Measurements from ENCODE around the gene CRADD. TPM values are rescaled to one million over a fixed set of nuclear protein-coding genes. Genes with fewer than 3 reads are reported as not detected.
"Not testable (repeated sequence)": the region's sequence is repeated elsewhere in the genome, so short reads cannot be mapped to it uniquely, and the experiment has no call there.

CRADD gene
- total RNA-seq, 1 experiment from 2014 or later: 9.6 TPM

DNA sequence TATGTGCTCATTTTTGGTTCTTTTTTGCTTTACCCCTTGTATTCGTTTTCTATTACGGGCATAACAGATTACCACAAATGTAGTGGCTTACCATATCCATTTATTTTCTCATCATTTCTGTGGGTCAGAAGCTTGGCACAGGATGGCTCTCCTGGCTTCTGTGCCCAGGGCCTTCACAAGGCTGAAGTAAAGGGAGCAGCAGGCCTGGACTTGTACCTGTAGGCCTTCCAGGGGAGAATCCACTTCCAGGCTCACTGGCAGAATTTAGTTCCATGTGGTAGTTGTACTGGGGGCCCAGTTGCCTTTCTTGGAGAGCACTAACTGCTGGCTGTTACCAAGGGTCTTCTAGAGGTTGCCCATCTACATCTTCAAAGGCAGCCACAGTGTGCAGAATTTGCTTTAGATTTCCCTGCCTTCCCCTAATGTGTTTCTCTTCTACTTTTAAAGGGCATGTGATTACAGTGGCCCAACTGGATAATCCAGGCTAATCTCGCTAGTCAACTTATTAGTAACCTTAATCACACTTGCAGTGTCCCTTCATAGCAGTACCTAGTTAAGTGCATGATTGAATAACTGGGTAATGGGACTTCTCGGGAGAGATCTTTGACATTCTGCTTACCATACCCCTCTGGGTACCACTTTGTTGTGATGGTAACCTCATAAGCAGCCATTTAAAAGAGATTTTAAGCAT lies 67.0 kb downstream of the CRADD start:
- Histone ChIP-seq H3K27me3 (ENCODE audit: control insufficient read depth, insufficient read depth, low read length) (no peaks in the 10 kb centered on the region), H3K4me3 (ENCODE audit: insufficient read depth, low read depth, low read length) (no peak overlapping the region)
- DNase-seq: no peak

DNA sequence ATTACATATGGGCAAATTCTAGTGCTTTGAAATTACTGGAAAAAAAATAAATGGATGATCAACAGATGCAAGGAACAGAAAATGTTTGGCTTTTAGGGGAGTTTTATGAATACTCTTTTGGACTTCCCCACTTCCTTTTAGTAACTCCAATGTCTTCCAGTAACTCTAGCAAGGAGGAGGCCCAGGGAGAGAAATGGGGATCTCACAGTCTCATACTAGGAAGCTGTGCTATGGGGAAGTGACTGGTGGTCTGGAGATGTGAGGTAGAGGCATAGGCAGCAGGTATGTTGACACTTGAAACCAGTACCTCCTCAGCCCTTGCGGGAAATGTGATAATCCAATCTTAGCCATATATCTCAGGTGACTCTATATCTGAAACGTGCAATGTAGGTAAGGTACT lies 68.1 kb downstream of the CRADD start:
- H3K4me3 ChIP-seq (ENCODE audit: insufficient read depth, low read depth, low read length): no peak overlapping the region
- no peaks in the 10 kb centered on the region for H3K36me3 ChIP-seq (replicated peaks; ENCODE audit: control insufficient read depth, insufficient read depth, low read length)
- no peak for DNase-seq
- no peaks in the 10 kb centered on the region for H3K27me3 ChIP-seq (ENCODE audit: control insufficient read depth, insufficient read depth, low read length)

More for the DNA sequence above, 67.0 kb downstream of the CRADD start:
- H3K36me3 ChIP-seq (replicated peaks; ENCODE audit: control insufficient read depth, insufficient read depth, low read length): no peaks in the 10 kb centered on the region

DNA sequence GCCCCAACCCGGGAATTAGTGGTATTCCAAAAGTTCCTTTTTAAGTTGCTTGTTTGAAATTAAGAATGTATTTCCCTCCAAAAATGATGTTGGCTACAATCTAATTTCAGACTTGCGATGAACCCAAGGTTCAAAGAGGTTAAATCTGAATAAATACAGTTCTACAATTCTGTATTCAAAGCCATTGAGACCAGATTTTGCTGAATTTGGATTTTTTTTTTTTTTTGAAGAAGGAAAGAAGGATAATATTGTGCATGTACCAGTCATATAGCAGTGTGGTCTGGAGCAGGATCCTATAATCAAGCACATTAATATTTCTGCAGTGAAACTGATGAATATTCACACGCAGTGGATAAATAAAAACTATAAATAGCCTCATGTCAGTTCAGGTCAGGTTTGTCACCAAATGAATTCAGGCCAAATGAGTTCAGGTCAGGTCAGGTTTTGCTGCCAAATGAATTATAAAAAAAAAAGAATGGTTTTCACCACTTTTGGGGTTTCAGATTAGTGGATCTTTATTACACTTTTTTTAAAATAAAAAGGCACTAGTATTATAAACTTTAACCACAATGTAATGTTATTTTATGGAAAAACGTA lies 69.5 kb downstream of the CRADD start:
- Histone ChIP-seq H3K36me3 (replicated peaks; ENCODE audit: control insufficient read depth, insufficient read depth, low read length) (no peaks in the 10 kb centered on the region), H3K27me3 (ENCODE audit: control insufficient read depth, insufficient read depth, low read length) (no peaks in the 10 kb centered on the region), H3K4me3 (ENCODE audit: insufficient read depth, low read depth, low read length) (no peak overlapping the region)
- DNase-seq: no peak

GRCh38 chr12:93748672-93749383 lies 71.7 kb downstream of the CRADD start:
- Histone ChIP-seq H3K27me3 (ENCODE audit: control insufficient read depth, insufficient read depth, low read length) (no peaks in the 10 kb centered on the region), H3K36me3 (replicated peaks; ENCODE audit: control insufficient read depth, insufficient read depth, low read length) (no peaks in the 10 kb centered on the region), H3K4me3 (ENCODE audit: insufficient read depth, low read depth, low read length) (no peak overlapping the region)
- DNase-seq: no peak

GRCh38 chr12:93749515-93749914 lies 72.3 kb downstream of the CRADD start:
- no peak for DNase-seq
- Histone ChIP-seq H3K27me3 (ENCODE audit: control insufficient read depth, insufficient read depth, low read length) (no peaks in the 10 kb centered on the region), H3K4me3 (ENCODE audit: insufficient read depth, low read depth, low read length) (no peak overlapping the region), H3K36me3 (replicated peaks; ENCODE audit: control insufficient read depth, insufficient read depth, low read length) (no peaks in the 10 kb centered on the region)

GRCh38 chr12:93750056-93750455 lies 72.9 kb downstream of the CRADD start:
- Histone ChIP-seq H3K4me3 (ENCODE audit: insufficient read depth, low read depth, low read length) (no peak overlapping the region), H3K36me3 (replicated peaks; ENCODE audit: control insufficient read depth, insufficient read depth, low read length) (no peaks in the 10 kb centered on the region), H3K27me3 (ENCODE audit: control insufficient read depth, insufficient read depth, low read length) (no peaks in the 10 kb centered on the region)
- DNase-seq: no peak

- H3K4me3 ChIP-seq (ENCODE audit: insufficient read depth, low read depth, low read length): no peak overlapping the region
- H3K27me3 ChIP-seq (ENCODE audit: control insufficient read depth, insufficient read depth, low read length): no peaks in the 10 kb centered on the region
- no peak for DNase-seq
- H3K36me3 ChIP-seq (replicated peaks; ENCODE audit: control insufficient read depth, insufficient read depth, low read length): no peaks in the 10 kb centered on the region
Observed at GRCh38 chr12:93751864-93752610, 74.9 kb downstream of the CRADD start.

DNA sequence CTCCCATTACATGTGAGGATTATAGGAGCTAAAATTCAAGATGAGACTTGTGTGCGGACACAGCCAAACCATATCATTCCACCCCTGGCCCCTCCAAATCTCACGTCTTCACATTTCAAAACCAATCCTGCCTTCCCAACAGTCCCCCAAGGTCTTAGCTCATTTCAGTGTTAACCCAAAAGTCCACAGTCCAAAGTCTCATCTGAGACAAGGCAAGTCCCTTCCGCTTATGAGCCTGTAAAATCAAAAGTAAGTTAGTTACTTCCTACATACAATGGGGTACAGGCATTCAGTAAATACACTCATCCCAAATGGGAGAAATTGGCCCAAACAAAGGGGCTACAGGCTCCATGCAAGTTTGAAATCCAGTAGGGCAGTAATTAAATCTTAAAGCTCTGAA lies 76.1 kb downstream of the CRADD start:
- Histone ChIP-seq H3K4me3 (ENCODE audit: insufficient read depth, low read depth, low read length) (no peak overlapping the region), H3K36me3 (replicated peaks; ENCODE audit: control insufficient read depth, insufficient read depth, low read length) (no peaks in the 10 kb centered on the region), H3K27me3 (ENCODE audit: control insufficient read depth, insufficient read depth, low read length) (no peaks in the 10 kb centered on the region)
- DNase-seq: no peak

DNA sequence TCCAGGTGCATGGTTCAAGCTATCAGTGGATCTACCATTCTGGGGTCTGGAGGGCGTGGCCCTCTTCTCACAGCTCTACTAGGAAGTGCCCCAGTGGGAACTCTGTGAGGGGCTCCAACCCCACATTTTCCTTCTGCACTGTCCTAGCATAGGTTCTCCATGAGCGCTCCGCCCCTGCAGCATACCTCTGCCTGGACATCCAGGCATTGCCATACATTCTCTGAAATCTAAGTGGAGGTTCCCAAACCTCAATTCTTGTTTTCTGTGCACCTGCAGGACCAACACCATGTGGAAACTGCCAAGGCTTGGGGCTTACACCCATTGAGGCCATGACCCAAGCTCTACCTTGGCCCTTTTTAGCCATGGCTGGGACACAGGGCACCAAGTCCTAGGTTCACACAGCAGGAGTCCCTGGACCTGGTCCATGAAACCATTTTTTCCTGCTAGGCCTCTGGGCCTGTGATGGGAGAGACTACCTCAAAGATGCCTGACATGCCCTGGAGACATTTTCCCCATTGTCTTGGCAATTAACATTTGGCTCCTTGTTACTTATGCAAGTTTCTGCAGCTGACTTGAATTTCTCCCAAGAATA lies 76.8 kb downstream of the CRADD start:
- Histone ChIP-seq H3K36me3 (replicated peaks; ENCODE audit: control insufficient read depth, insufficient read depth, low read length) (no peaks in the 10 kb centered on the region), H3K27me3 (ENCODE audit: control insufficient read depth, insufficient read depth, low read length) (no peaks in the 10 kb centered on the region), H3K4me3 (ENCODE audit: insufficient read depth, low read depth, low read length) (no peak overlapping the region)
- DNase-seq: no peak

GRCh38 chr12:93754859-93755258 lies 77.7 kb downstream of the CRADD start:
- not testable (repeated sequence) for DNase-seq; H3K4me3 ChIP-seq (ENCODE audit: insufficient read depth, low read depth, low read length); H3K36me3 ChIP-seq (replicated peaks; ENCODE audit: control insufficient read depth, insufficient read depth, low read length); H3K27me3 ChIP-seq (ENCODE audit: control insufficient read depth, insufficient read depth, low read length)

DNA sequence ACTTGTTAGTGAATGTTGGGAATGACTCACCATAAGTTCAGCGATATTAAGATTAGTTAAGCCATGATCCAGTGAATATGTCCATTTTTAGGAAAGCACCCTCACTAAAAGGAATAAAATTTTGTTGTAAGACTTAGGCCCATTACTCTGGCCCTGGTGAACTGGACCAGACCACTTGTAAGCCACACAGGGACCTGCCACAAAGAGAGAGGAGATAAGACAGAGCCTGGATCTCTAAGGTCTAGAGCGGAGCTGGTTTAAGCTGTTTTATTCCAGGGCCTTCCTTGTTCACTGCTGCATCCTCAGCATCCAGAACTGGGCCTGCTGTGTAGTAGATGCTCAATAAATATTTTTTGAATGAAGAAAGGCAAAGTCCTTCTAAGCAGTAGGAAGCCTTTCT lies 79.1 kb downstream of the CRADD start:
- no peak overlapping the region for H3K4me3 ChIP-seq (ENCODE audit: insufficient read depth, low read depth, low read length)
- H3K27me3 ChIP-seq (ENCODE audit: control insufficient read depth, insufficient read depth, low read length): no peaks in the 10 kb centered on the region
- H3K36me3 ChIP-seq (replicated peaks; ENCODE audit: control insufficient read depth, insufficient read depth, low read length): no peaks in the 10 kb centered on the region
- DNase-seq: no peak

DNA sequence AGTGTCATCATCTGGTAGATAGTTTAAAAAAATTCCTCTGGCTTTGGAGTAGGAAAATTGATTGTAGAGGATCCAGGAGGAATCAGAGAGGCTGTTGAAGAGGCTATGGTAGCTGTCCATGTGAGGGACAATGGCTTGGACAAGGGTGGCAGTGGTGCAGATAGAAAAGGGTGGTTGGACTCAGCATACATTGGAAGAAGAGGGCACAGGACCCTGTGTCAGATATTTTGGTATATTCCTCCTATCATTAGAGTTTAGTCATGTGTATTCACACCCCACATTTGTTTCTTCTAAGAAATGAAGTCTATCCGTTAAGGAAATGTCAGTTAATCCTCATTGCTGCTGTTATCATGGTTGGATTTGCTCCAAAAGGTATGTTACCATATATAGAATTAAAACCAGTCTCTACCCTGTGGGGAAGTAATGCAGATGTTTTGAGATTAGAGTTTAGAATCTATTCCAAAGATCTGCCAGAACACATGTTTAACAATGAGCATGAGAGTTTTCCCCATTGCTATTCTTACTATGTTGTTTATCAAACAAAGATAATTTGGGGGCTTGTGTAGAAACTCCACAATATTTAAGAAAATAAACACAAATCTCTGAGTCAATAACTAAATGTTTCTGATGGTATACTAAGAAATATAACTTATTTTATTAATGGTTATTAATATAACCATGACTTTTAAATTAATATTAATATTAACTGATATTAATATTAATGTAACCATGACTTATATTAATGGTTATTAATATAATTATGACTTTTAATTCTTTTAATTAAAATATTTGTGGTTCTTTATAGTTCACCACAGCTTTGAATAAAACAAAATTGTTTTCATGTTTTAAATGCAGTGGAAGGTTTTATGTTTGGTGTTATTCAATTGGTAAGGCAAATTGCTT lies 80.9 kb downstream of the CRADD start:
- Histone ChIP-seq H3K36me3 (replicated peaks; ENCODE audit: control insufficient read depth, insufficient read depth, low read length) (no peaks in the 10 kb centered on the region), H3K4me3 (ENCODE audit: insufficient read depth, low read depth, low read length) (no peak overlapping the region)
- DNase-seq: no peak

DNA sequence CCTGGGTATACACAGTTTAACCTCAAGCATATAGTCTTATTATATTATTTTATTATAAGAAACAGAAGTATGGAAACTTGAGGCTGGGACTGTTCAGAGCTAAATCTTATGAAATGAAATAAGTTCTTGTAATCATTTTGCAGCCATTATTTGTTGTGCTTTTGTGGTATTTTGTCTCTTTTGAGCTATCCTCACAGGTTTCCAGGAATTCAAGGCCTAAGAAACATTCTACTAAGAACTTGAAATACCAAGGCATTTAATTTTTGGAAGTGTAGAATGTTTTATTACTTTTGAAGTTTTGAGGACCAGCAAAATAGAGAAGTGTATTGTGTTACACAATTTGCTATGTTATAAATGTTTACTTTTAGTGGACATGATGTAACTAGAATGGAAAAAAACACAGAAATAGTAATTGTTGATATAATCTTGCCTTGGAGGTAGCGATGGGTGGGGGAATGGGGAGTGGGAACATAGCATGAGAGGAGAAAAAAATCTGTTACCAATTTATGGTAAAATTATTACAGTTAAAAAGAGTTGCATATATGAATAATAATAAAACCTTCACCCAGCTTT lies 81.7 kb downstream of the CRADD start:
- no peak for DNase-seq
- H3K27me3 ChIP-seq (ENCODE audit: control insufficient read depth, insufficient read depth, low read length): no peaks in the 10 kb centered on the region
- H3K36me3 ChIP-seq (replicated peaks; ENCODE audit: control insufficient read depth, insufficient read depth, low read length): no peaks in the 10 kb centered on the region
- H3K4me3 ChIP-seq (ENCODE audit: insufficient read depth, low read depth, low read length): no peak overlapping the region

More for the DNA sequence above, 80.9 kb downstream of the CRADD start:
- H3K27me3 ChIP-seq (ENCODE audit: control insufficient read depth, insufficient read depth, low read length): no peaks in the 10 kb centered on the region
